HuH-7.5 (cell line): ENCODE data around the gene PAX2.

Experiments used
- DNase-seq: peaks from one replicate; pipeline ENCODE4 v3.0.0; 2011; ENCODE audit warnings: low spot score

Gene PAX2

DNA sequence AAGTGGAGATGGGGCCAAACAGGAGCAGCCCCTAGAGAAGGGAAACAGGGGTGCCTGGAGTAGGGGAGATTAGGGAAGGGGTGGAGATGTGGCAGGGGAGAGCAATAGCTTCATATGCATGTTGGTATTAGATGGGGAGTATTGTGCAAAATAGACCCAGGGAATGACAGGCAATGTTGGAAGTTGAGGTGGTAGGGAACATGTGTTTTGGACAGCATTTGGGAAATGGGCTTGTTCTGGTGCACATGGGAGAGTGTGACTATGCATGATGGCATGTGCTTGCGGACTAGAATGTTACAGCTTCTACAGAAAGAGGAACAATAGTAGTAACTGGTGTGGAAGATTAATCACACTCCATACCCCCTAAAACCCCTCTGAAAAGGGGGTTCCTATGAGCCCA lies 10.4 kb downstream of the PAX2 start:
- DNase-seq, result no peak

DNA sequence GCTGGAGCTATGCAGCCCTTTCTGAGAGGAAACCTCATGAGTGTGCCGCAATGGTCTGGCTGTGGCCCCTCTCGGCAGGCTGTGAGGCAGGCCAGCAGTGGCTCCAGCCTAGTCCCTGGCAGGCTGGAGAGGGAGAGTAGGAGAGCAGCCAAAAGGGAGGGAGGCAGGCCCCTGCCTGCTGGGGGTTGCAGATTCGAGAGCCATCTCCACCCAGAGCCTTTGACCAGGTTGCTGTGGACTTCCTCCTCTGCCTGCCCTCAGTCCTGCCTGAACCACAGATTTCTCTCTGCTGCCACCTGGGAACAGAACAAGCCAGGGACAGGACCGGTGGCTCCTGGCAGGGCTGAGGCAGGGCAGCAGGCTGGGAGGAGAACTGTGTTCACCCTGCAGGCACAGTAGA lies 13.9 kb downstream of the PAX2 start:
- DNase-seq, result no peak

DNA sequence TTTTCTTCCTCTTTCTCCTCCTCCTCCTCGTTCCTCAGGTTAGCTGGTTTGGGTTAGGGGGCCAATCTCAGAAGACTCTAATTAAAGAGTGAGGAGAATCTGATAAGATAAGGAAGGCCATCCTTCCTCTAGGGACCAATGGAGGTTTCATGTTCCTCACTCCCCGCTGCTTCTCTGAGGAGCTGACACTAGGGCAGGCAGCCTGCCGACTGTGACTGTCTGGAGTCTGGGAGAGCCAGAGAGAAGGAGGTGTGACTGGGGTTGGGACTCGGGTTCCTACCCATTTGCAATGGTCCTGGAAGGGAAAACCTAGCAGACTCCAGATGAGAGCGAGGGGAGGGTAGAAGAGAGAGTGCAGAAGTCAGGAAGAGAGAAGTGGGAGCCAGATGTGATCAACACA lies 15.3 kb downstream of the PAX2 start:
- no peak for DNase-seq

DNA sequence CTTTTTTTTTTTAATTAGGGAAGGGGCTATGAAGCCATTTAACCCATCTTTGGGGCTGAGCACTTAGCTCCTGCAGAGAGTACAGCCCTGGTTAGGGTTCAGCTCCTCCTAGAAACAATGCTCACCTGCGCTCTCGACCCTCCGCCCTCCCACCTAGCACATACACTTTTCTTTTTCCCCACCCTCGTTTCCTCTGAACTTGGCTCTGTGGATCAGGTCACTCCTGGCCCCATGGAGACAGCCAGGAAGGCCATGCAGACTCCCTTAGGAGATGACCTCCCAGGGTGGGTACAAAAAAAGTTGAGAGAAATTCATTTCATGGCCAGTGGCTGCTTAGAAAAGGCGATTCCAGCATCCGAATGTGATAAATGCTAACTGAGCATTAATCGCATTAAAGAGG lies 15.8 kb downstream of the PAX2 start:
- DNase-seq, result no peak

DNA sequence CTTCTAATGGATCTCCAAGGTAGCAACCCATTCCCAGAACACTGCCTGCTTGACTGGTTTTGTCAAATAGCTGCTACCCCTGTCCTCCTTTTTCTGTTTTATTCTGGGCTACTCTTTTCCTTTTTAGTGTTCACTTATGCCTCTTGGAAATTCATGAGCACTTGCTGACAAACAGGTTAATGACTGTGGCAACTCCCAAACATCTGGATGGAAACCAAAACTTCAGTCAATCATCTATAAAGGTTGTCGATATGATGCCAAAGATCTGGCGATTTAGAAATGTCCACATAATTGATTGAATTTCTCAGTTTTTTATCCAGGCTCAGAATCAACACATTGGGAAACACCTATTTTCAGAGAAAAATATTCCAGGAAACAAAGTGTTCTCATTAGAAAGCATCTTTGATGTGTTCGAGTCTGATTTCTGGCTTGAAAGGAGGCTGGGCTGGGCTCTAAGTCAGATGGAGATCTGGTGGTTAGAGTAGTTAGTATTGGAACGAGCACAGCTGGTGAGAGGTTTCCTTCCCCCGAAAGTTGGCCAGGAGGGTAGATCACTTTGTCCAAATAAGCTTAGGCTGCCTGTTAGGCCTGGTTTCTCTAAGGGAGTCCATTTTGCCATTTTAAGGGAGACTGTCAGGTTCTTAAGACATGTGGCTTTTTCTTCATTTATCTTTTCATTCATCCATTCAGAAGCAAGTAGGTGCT lies 17.8 kb downstream of the PAX2 start:
- DNase-seq, result no peak

GRCh38 chr10:100766693-100767421 lies 21.5 kb downstream of the PAX2 start:
- no peak for DNase-seq

DNA sequence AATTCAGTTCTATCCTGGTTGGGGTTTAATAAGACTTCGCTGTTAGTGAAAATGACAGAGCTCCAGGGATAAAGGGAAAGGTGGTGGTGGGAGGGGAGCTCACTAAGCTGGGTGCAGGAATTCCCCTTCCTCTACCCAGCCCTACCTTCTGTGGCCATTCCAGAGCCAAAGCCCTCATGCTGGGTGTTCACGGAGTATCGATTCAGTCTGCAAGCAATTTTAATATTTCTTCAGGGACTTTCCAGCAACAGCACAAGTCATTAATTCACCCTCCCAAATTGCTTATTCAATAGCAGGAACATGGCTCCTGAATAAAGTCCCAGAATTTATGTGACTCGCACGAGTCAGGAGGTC lies 22.0 kb downstream of the PAX2 start:
- no peak for DNase-seq

DNA sequence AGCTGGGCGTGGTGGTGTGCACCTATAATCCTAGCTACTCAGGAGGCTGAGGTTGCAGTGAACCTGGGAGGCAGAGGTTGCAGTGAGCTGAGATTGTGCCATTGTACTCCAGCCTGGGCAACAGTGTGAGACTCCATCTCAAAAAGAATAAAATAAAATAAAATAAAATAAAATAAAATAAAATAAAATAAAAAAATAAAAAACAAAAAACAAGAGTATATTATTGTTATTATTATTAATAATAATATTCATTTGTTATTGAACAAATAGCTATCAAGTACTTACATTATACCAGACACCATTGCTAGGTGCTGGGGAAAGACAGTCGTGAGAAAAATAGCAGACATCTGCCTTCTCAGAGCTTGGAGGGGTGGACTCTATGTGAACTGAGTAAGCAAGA lies 24.1 kb downstream of the PAX2 start:
- DNase-seq, result no peak

GRCh38 chr10:100773646-100774045 lies 28.3 kb downstream of the PAX2 start:
- DNase-seq, result no peak

DNA sequence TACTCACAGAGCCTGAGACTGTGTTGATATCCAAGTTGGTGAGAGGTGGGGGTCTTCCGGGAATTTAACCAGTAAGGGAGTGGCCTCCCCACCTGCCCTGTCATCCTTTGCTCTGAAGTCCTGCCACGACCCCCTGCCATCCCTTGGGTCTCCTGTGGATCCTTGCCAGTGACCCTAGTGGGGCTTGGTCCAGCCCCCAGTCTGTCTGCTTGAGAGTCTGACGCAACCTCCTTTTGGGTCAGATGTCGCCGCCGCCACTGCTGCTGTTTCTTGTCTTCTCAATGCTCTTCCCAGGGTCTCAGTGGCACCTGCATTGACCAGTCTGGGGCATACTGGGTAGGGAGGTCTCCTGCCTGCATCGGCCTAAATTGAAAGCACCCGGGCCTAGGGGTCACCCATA lies 28.8 kb downstream of the PAX2 start:
- DNase-seq, result no peak

DNA sequence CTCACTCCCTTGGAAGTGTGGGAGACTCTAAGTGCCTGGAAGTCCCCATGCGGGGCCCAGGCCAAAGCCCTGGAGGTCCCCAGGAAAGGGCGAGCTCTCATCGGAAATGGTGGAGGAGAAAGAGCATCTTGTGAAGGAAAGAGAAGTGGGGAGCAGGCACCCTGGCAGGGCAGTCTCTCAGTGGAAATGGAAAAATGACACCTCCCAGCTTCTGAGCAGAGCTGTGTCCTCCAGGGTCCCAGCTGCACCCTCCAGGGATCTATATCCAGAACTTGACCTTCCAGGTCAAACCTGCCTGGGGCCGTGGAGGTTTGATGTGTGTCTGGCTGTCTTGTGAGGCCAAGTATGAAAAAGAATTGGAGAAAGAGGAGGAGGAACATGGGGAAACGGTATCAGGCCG lies 29.5 kb downstream of the PAX2 start:
- DNase-seq, result no peak

DNA sequence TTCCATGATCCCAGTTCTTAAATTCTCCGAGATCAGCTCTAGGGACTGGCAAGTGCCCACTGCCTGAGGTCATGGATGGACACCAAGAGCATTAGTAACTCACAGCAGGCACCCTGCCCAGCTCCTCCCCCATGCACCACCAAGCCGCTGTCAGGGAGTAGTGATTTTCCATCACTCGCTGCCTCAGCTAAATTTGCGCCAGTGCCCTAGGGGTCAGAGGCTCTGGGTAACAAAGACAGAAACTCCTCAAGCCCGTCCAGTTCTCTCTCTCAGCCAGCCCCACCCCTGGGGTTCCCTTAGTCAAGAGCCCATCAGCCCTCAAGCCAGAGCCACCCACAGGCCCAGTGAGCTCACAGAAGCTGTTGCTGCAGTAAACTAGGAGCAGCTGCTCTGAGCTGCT lies 30.0 kb downstream of the PAX2 start:
- DNase-seq, result no peak

DNA sequence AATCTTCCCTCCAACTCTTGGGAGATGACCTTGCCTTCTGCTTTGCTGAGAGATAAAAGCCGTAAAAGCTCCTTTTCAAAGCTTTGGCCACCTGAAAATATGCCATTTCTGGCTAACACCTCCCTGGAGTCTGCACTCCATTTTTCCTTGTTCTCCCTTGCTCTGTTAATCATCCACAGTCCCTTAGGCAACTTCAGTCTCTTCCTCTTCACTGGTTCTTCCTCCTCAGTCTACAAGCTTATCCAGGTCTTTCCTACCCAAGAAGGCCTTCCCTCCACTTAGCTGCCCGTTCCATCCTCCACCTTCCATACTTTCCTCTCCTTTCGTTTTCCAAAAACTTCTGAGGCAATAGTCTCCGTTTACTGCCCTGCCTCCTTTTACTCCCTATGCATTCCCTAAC lies 30.5 kb downstream of the PAX2 start:
- no peak for DNase-seq

DNA sequence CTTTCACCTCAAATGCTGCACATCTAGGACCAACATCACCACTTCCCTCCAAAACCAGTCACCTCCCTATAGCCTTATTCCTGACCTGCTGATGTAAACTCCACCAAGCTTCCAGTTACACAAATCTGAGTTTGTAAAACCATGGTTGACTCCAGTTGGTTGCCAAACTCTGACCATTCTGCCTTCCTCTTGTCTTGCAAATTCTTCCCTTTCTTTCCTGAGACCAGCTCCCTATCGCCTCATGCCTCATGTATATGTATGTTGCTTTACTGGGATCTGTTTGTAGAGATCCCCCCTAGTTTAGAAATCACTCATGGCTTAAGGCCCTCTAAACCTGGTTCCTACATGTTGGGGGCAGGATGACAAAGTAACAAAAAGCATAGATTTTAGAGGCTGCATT lies 31.3 kb downstream of the PAX2 start:
- no peak for DNase-seq

DNA sequence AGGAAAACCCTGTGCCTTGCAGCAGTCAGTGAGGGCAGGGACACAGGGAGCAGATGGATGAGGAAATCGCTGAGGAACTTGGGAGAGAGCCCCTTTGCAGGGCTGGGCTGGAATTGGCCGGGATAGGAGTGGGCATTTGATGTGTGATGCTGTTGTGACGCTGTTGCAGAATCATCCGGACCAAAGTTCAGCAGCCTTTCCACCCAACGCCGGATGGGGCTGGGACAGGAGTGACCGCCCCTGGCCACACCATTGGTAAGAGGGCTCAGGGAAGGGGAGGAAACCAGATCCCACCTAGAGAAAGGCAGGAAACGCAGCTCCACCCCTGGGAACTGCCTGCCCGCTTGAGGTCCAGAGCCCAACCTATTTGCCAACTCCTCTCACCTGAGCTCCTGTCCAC lies 33.9 kb downstream of the PAX2 start:
- DNase-seq, result no peak

- DNase-seq, result no peak
These were observed 34.9 kb downstream of the PAX2 start for GRCh38 chr10:100780324-100780723.

DNA sequence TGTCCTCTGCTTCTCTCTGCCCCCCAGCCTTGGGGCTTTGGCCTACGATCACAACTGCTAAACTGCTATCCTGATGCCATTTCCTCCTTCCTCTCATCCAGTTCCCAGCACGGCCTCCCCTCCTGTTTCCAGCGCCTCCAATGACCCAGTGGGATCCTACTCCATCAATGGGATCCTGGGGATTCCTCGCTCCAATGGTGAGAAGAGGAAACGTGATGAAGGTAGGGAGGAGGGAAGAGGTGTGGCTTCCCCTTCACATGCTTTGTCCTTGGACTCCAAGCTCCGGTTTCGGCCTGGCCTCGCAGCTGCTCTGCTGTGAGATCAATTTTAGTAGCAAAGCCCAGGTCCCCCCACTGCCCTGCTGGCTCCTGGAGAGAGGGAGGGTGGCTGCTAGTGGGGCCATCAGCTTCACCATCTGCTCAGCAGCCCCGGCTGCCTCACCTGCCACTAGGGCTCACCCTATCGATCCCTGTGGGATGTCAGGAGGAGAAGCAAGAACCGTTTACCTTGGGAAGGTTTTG lies 35.8 kb downstream of the PAX2 start:
- DNase-seq, result no peak

DNA sequence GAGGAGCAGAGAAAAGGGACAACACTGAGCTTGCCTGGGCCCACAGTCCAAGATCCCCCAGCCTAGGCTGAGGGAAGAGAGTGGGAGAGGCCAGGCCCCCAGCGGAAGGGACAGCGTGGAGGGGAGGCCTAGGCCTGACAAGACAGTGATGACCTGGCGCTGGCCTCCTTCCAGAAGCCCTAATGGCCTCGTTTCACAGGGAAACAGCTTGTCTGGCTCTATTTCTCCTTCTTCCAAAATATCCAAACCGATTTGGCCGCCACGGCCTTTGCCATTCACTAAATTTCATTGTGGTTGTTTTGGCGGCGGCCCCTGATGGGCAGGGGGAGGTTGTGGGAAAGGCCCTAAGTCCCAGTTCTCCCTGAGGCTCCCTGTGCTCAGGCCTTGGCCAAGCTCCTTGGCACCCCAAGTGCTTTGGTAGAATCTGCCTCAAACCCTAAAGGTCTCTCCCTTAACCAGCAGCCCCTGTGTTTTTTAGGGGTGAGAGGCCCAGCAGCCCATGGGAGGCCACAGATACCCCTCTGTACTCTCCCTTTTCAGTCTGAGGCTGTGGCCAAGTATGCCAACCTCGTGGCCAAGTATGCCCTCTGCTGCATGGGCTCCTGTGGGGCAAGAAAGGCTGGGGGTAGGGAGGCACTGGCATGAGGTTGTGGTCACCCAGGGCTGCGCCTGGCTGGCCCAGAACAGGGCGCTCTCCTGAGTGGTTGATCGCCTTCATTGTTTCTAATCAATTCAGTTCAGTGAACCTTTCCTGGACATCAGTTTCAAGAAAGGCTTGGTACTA lies 37.3 kb downstream of the PAX2 start:
- no peak for DNase-seq

DNA sequence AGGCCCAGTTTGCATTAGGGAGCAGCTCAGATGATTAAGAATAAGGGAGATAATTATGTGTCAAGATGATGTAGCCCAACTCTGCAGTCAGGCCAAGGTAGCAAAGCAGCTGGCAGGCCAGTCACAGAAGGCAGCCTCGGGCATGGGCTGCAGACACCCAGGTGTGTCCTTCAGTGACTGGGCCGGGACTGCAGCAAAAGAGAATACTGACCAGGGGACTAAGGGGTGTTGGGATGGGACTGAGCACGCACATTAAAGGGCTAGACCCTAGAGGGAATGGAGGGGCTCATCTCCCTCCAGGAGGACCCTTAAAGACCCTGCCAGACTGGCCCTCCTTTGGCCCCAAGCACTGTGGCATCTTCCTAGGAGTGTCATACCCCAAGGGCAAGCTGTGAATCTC lies 38.7 kb downstream of the PAX2 start:
- DNase-seq, result no peak

DNA sequence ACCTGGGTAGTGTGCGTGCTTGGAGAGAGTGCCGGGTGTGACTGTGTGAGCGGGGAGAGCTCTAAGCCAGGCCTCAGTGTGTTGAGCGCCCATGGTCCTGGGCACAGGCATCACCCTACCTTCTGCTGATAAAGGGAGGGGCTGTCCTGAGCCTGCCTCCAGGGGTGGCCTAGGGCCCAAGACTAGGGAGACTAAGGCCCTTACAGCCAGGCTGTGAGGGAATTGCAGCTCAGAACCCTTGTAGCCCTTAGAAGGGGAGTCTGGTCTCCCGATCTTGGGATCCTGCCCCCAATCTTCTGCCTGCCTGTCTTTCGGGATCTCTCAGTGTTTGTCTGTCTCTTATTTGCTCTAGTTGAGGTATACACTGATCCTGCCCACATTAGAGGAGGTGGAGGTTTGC lies 41.2 kb downstream of the PAX2 start:
- DNase-seq, result no peak

DNA sequence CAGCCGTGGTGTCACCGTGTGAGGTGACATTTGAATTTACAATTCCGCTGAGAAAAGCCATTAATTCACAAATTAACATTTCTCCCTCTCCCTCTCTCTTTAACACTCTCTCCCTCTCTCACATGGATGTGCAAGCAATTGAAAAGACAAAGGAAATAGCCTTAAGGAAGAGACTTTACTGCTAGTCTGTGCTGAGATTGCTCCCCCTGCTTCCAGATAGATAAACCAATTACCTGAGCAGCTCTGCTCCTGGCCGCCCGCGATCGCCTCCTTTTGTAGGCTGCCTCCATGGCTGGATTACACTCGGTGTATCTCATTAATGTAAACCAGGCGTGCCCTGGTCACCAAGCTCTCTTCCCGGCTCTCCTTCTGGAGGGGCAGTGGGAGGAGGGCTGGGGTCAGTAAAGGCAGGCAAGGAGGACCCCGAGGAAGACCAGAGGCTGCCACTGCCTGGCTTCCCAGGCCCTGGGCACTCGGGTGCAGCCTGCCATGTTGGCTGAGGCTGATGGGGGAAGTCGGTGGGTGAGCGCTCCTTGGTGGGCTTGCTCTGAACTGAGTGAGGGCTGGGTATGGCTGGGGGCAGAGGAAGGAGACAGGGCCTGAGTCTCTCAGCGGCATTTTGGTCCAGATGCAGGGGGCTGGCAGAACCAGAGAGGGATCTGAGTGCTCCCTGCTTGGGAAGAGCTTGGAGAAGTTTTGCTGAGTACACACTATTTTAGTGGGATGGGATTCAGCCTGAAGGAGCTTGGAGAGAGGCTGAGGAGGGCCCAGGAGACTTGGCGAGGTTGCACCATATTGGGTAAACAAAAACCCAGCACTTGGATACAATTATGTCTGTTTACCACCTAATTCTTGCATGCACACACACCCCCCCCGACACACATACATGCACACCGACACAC lies 42.9 kb downstream of the PAX2 start:
- DNase-seq, result no peak

DNA sequence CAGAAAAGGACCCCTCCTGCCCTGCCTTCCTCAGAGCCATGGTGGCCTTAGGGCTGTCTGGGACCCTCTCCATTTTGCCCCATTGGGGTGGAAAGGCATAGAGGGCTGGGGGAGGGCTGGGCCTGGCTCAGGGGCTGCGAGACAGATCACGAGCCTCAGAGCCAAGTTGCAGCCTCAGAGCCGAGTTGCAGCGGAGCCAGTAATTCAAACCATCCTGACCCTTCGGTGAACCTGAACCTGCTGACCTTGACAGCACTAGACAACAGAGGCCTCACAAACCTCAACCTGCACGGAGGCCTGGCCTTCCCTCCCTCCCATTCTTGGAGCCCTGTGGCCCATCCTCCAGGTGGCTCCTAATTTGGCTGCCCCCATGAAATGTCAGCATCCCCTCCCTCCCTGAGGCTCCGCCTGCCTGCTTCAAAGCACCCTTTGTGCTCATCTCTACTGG lies 45.4 kb downstream of the PAX2 start:
- no peak for DNase-seq
